HCT116 (cell line): ENCODE data around the gene PAX7. TPM values are rescaled to one million over a fixed set of nuclear protein-coding genes. Genes with fewer than 3 reads are reported as not detected.

Source experiments
- ATAC-seq: fragments of 200-7000 bp; cut with Tn5 transposase; 2 replicates; pipeline ENCODE4 v1.9.1; 2020; ENCODE audit warnings: mild to moderate bottlenecking, moderate library complexity
- BruUV-seq: library from RNA; stranded (reverse); fragments of 400-500 nt; replicated peaks from 2 replicates; lab custom pipeline; 2021; lab: Mats Ljungman, UMichigan
- CTCF ChIA-PET: fragments of 300-600 bp; sonication (Branson Sonifier 250); formaldehyde crosslinking; loops from one replicate; lab custom pipeline; 2021; ENCODE audit warnings: antibody characterized with exemption; lab: Charles Lee
- POLR2A ChIA-PET: fragments of 300-600, 350-600 bp; sonication (Branson Sonifier 250); formaldehyde crosslinking; loops from one replicate; lab custom pipeline; 2021; ENCODE audit warnings: antibody characterized with exemption; lab: Charles Lee
- RAD21 ChIA-PET, 2 experiments: fragments of 300-600 bp; sonication (Branson Sonifier 250); formaldehyde crosslinking; loops; one replicate each; lab custom pipeline; 2023; ENCODE audit warnings: low total read pairs in 2 of 2; ENCODE audit not compliant: uncharacterized antibody in 2 of 2, unreplicated experiment in 2 of 2, low non-redundant PET in 1 of 2; lab: Charles Lee
- DNase-seq: peaks from one replicate; pipeline ENCODE4 v3.0.0-alpha.2; 2010; ENCODE audit warnings: low read depth, low spot score
- H2AFZ ChIP-seq: fragments of 200-600 bp; shearing (Covaris generic), sonication (generic); 2 replicates; pipeline ENCODE4 v1.6.1; 2017; ENCODE audit warnings: low read depth, mixed run types, mixed read lengths, antibody characterized with exemption, low read length; ENCODE audit not compliant: poor library complexity, severe bottlenecking
- H3K27ac ChIP-seq: 2 replicates; pipeline ENCODE4 v1.5.1; 2012; ENCODE audit warnings: low read depth, low read length
- H3K27me3 ChIP-seq: fragments of 200-600 bp; sonication (generic); 2 replicates; pipeline ENCODE4 v1.6.1; 2016; ENCODE audit warnings: mixed run types, low read length, mixed read lengths; ENCODE audit not compliant: insufficient read depth
- H3K36me3 ChIP-seq, 2 experiments: fragments of 200-500 bp in 1 of 2; fragments of 200-600 bp in 1 of 2; sonication (Bioruptor generic) in 1 of 2; sonication (generic) in 1 of 2; 2 replicates each; pipeline versions ENCODE4 v1.5.1 to v1.6.1; 2014 to 2016; ENCODE audit warnings: low read length in 2 of 2, inconsistent platforms in 1 of 2, mixed read lengths in 1 of 2, mixed run types in 1 of 2; ENCODE audit not compliant: insufficient read depth in 2 of 2, control insufficient read depth in 1 of 2
- H3K4me1 ChIP-seq, 2 experiments: fragments of 200-600 bp in 1 of 2; sonication (generic) in 1 of 2; 2 replicates each; pipeline versions ENCODE4 v1.5.1 to v1.6.1; 2012 to 2017; ENCODE audit warnings: low read length in 2 of 2, inconsistent platforms in 1 of 2, mild to moderate bottlenecking in 1 of 2, mixed read lengths in 1 of 2, mixed run types in 1 of 2, moderate library complexity in 1 of 2; ENCODE audit not compliant: insufficient read depth in 2 of 2, control insufficient read depth in 1 of 2
- H3K4me2 ChIP-seq: fragments of 200-600 bp; sonication (generic); 2 replicates; pipeline ENCODE4 v1.6.1; 2017; ENCODE audit warnings: mixed run types, low read length, mixed read lengths
- H3K4me3 ChIP-seq, 2 experiments: fragments of 200-600 bp in 1 of 2; sonication (generic) in 1 of 2; replicated peaks in 1 of 2; 2 replicates each; pipeline ENCODE4 v1.5.1; 2011 to 2016; ENCODE audit warnings: low read length in 2 of 2, control low read depth in 1 of 2, low read depth in 1 of 2, mild to moderate bottlenecking in 1 of 2, mixed read lengths in 1 of 2, mixed run types in 1 of 2
- H3K79me2 ChIP-seq: fragments of 200-600 bp; sonication (generic); 2 replicates; pipeline ENCODE4 v1.6.1; 2017; ENCODE audit warnings: mild to moderate bottlenecking, mixed run types, low read length, moderate library complexity, mixed read lengths; ENCODE audit not compliant: insufficient read depth
- H3K9ac ChIP-seq: fragments of 200-600 bp; sonication (generic); 2 replicates; pipeline ENCODE4 v1.6.1; 2016; ENCODE audit warnings: low read length, mixed read lengths
- H3K9me2 ChIP-seq: fragments of 200-600 bp; sonication (generic), shearing (Covaris generic); 2 replicates; pipeline ENCODE4 v1.6.1; 2017; ENCODE audit warnings: mixed run types, mild to moderate bottlenecking, moderate library complexity; ENCODE audit not compliant: insufficient read depth
- H3K9me3 ChIP-seq, 2 experiments: fragments of 200-500 bp in 1 of 2; fragments of 200-600 bp in 1 of 2; sonication (Bioruptor generic) in 1 of 2; sonication (generic) in 1 of 2; 2 replicates each; pipeline ENCODE4 v1.6.1; 2014 to 2017; ENCODE audit warnings: low read length in 2 of 2, mixed read lengths in 2 of 2, inconsistent platforms in 1 of 2, low read depth in 1 of 2, mild to moderate bottlenecking in 1 of 2, mixed run types in 1 of 2, moderate library complexity in 1 of 2; ENCODE audit not compliant: control insufficient read depth in 1 of 2, insufficient read depth in 1 of 2
- H4K20me1 ChIP-seq: fragments of 200-600 bp; sonication (generic), shearing (Covaris generic); 2 replicates; pipeline ENCODE4 v1.6.1; 2017; ENCODE audit warnings: mixed run types, mild to moderate bottlenecking, moderate library complexity; ENCODE audit not compliant: insufficient read depth
- RAD21 ChIP-seq: IDR thresholded peaks from 2 replicates; pipeline ENCODE4 v1.6.1; 2012; ENCODE audit warnings: low read depth, mild to moderate bottlenecking
- SP1 ChIP-seq: IDR thresholded peaks from 2 replicates; pipeline ENCODE4 v1.6.1; 2012; ENCODE audit warnings: low read depth
- TCF7L2 ChIP-seq: IDR thresholded peaks from 2 replicates; pipeline ENCODE4 v1.7.0; 2011; ENCODE audit warnings: borderline replicate concordance, inconsistent platforms; ENCODE audit not compliant: insufficient read depth, insufficient read length; ENCODE audit errors: extremely low read depth
- intact Hi-C: fragments of 100-400 bp; cut with micrococcal nuclease; formaldehyde crosslinking; loops from 2 replicates; pipeline ENCODE4 v1.10.0; 2022
- total RNA-seq: library from RNA; stranded (reverse); gene quantifications from one replicate; pipeline ENCODE4 v1.2.1, GENCODE V29; 2021; ENCODE audit not compliant: unreplicated experiment
- TF ChIP-seq, protein P1 (sequence below), 3 experiments: fragments of 200-600 bp in 1 of 3; sonication (generic) in 1 of 3; IDR thresholded peaks in 2 of 3; conservative IDR thresholded peaks in 1 of 3; 2 replicates each; pipeline ENCODE4 v1.5.1; 2012 to 2017; ENCODE audit warnings: low read depth in 2 of 3, low read length in 2 of 3, antibody characterized with exemption in 1 of 3, borderline replicate concordance in 1 of 3, control low read depth in 1 of 3, mild to moderate bottlenecking in 1 of 3, mixed read lengths in 1 of 3, mixed run types in 1 of 3, moderate library complexity in 1 of 3; ENCODE audit not compliant: insufficient read depth in 1 of 3
- TF ChIP-seq, protein P2 (sequence below): IDR thresholded peaks from 2 replicates; pipeline ENCODE4 v1.6.1; 2012; ENCODE audit warnings: low read depth

Gene PAX7
- total RNA-seq, 1 experiment from 2014 or later = not detected

DNA sequence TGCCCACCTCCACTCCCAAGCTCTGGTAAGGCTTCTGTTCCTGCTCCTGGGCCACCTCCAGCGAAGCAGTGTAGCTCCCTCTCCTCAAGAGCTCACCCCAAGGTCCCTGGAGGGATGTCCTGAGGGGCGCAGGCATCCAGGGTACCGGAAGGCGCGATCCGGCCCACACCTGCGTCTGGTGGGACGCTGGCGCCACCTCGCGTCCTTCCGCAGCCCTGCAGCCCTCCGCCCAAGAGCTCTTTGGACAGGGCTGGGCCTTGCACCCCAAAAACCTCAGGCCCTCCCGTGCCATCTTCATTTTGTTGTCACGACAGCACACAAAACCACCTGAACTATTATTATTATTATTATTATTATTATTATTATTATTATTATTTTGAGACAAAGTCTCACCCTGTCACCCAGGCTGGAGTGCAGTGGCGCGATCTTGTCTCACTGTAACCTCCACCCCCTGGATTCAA lies 49.2 kb upstream of the PAX7 start:
- no peaks in the 10 kb centered on the region for H3K79me2 ChIP-seq
- H3K27ac ChIP-seq = no peak overlapping the region
- no peak overlapping the region for H3K4me3 ChIP-seq
- H3K4me1 ChIP-seq = peaks cover 0 to 6% of the 10 kb centered on the region in 2 experiments; a peak in 3 of 4 replicates
- no peaks in the 10 kb centered on the region for H3K27me3 ChIP-seq
- no TSS peak for BruUV-seq
- ChIA-PET CTCF (interaction anchor here (0.6 to 2.3 kb wide), 20 partner anchors 8 to 928 kb away, joined by 3 to 11 read pairs (median 4); partner anchors contain the start of genes ALDH4A1 and KLHDC7A), RAD21 (interaction anchor here (0.5 to 1.2 kb wide), 4 partner anchors 25 to 1007 kb away, joined by 3 to 4 read pairs (median 4); no protein-coding TSS in a partner anchor), POLR2A (no interaction called here)
- DNase-seq = no peak
- intact Hi-C loops = loop anchor here (2.0 kb wide), 2 partner anchors 659 to 927 kb away; no protein-coding TSS in a partner anchor
- H2AFZ ChIP-seq = peak overlapping the region; percentile 93
- no peak overlapping the region for H3K9ac ChIP-seq
- TF ChIP-seq RAD21 (peak; percentile 85), TCF7L2 (no peak)
- TF ChIP-seq, protein P1, sequence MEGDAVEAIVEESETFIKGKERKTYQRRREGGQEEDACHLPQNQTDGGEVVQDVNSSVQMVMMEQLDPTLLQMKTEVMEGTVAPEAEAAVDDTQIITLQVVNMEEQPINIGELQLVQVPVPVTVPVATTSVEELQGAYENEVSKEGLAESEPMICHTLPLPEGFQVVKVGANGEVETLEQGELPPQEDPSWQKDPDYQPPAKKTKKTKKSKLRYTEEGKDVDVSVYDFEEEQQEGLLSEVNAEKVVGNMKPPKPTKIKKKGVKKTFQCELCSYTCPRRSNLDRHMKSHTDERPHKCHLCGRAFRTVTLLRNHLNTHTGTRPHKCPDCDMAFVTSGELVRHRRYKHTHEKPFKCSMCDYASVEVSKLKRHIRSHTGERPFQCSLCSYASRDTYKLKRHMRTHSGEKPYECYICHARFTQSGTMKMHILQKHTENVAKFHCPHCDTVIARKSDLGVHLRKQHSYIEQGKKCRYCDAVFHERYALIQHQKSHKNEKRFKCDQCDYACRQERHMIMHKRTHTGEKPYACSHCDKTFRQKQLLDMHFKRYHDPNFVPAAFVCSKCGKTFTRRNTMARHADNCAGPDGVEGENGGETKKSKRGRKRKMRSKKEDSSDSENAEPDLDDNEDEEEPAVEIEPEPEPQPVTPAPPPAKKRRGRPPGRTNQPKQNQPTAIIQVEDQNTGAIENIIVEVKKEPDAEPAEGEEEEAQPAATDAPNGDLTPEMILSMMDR (IDR thresholded peaks at IDR 0.05 in 2 of 3, conservative IDR thresholded peaks at IDR 0.05 in 1 of 3; ENCODE audit: borderline replicate concordance in 1 of 3, insufficient read depth in 1 of 3, low read depth in 2 of 3, low read length in 2 of 3) = peak; percentile 52 to 93 (median 82); a peak in 5 of 6 replicates
- no peaks in the 10 kb centered on the region for H3K9me3 ChIP-seq
- H4K20me1 ChIP-seq = no peaks in the 10 kb centered on the region
- no peaks in the 10 kb centered on the region for H3K9me2 ChIP-seq
- ATAC-seq = peak; percentile 94
- H3K4me2 ChIP-seq = peak overlapping the region; percentile 45; the same call in 1 of the 2 replicates
- H3K36me3 ChIP-seq = no peaks in the 10 kb centered on the region

DNA sequence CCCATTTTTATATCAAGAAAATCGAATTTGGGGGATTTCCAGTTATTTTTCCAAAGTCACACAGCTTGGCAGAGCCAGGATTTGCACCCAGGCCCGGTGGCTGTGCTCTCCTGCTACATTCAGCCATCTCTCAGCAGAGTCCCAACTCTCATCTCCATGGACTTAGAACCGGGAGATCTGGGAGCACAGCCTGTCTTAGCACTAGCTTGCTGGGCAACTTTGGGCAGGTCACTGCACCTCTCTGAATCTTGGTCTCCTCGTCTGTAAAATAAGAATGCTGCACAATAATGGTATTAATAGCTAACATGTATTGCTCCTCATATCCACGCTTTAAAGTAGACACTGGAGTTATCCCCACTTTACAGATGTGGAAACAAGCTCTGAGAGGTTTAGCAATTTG lies 47.8 kb upstream of the PAX7 start:
- no TSS peak for BruUV-seq
- DNase-seq (no peak), ATAC-seq (no peak)
- ChIA-PET POLR2A (no interaction called here), CTCF (interaction anchor here (1.2 to 2.3 kb wide), 5 partner anchors 22 to 348 kb away, joined by 3 to 10 read pairs (median 4); no protein-coding TSS in a partner anchor), RAD21 (interaction anchor here in 1 of 2 experiments (0.7 kb wide), 1 partner anchor 757 kb away, joined by 4 read pairs; no protein-coding TSS in a partner anchor)
- Histone ChIP-seq H3K27me3 (no peaks in the 10 kb centered on the region), H3K27ac (no peak overlapping the region), H2AFZ (no peak overlapping the region), H3K9me2 (no peaks in the 10 kb centered on the region), H3K9me3 (no peaks in the 10 kb centered on the region), H3K4me2 (no peak overlapping the region), H3K9ac (no peak overlapping the region), H3K79me2 (no peaks in the 10 kb centered on the region), H4K20me1 (no peaks in the 10 kb centered on the region), H3K4me3 (no peak overlapping the region), H3K36me3 (no peaks in the 10 kb centered on the region), H3K4me1 (peaks cover 0 to 6% of the 10 kb centered on the region in 2 experiments; a peak in 3 of 4 replicates)
- intact Hi-C loops = no loop called here
- no peak for TF ChIP-seq TCF7L2
- TF ChIP-seq, protein P2, sequence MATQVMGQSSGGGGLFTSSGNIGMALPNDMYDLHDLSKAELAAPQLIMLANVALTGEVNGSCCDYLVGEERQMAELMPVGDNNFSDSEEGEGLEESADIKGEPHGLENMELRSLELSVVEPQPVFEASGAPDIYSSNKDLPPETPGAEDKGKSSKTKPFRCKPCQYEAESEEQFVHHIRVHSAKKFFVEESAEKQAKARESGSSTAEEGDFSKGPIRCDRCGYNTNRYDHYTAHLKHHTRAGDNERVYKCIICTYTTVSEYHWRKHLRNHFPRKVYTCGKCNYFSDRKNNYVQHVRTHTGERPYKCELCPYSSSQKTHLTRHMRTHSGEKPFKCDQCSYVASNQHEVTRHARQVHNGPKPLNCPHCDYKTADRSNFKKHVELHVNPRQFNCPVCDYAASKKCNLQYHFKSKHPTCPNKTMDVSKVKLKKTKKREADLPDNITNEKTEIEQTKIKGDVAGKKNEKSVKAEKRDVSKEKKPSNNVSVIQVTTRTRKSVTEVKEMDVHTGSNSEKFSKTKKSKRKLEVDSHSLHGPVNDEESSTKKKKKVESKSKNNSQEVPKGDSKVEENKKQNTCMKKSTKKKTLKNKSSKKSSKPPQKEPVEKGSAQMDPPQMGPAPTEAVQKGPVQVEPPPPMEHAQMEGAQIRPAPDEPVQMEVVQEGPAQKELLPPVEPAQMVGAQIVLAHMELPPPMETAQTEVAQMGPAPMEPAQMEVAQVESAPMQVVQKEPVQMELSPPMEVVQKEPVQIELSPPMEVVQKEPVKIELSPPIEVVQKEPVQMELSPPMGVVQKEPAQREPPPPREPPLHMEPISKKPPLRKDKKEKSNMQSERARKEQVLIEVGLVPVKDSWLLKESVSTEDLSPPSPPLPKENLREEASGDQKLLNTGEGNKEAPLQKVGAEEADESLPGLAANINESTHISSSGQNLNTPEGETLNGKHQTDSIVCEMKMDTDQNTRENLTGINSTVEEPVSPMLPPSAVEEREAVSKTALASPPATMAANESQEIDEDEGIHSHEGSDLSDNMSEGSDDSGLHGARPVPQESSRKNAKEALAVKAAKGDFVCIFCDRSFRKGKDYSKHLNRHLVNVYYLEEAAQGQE = no peak
- no peak for TF ChIP-seq SP1
